Muscle layer of colon (tissue), 2 donors: Measurements from ENCODE around the gene HBD.

Experiments used
- H3K27ac ChIP-seq: one replicate; pipeline ENCODE4 v1.7.0; 2013; ENCODE audit warnings: low read depth, mild to moderate bottlenecking, low read length, moderate library complexity
- H3K27me3 ChIP-seq, 2 donors: one replicate each; pipeline ENCODE4 v1.7.0; 2013; ENCODE audit warnings: low read length in 2 of 2, mild to moderate bottlenecking in 2 of 2; ENCODE audit not compliant: insufficient read depth in 2 of 2, control insufficient read depth in 1 of 2
- H3K36me3 ChIP-seq: one replicate; pipeline ENCODE4 v1.7.0; 2013; ENCODE audit warnings: mild to moderate bottlenecking, low read length; ENCODE audit not compliant: insufficient read depth
- H3K4me1 ChIP-seq: one replicate; pipeline ENCODE4 v1.7.0; 2013; ENCODE audit warnings: mild to moderate bottlenecking, low read length; ENCODE audit not compliant: insufficient read depth
- H3K4me3 ChIP-seq, 2 donors: one replicate each; pipeline ENCODE4 v1.7.0; 2013; ENCODE audit warnings: low read length in 2 of 2, low read depth in 1 of 2, mild to moderate bottlenecking in 1 of 2, moderate library complexity in 1 of 2
- H3K9ac ChIP-seq: one replicate; pipeline ENCODE4 v1.7.0; 2013; ENCODE audit warnings: low read length
- H3K9me3 ChIP-seq: one replicate; pipeline ENCODE4 v1.7.0; 2013; ENCODE audit warnings: mild to moderate bottlenecking, low read length
- donor health status: abdominal sarcoma.
- donor health status: Adenocarcinoma of cecum.

HBD gene

DNA sequence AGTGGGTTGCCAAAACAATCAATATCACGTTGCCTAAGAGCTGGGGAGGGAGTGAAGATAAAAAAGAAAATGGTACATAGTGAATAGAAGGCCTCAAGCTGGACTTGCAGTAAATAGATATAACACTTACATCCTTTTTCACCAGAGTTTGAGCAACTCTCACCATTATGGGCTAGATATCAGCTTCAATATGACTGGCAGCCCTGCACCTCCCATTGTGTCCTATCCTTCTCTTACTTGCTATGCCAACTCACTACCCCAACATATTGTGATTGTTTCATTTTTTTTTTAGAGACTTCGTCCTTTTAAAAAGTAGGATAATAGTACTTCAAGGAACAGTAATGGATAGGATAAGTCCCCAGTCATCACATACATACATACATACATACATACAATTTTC is 7.9 kb upstream of the HBD start:
- no peaks in the 10 kb centered on the region for H3K27me3 ChIP-seq
- H3K27ac ChIP-seq: no peak overlapping the region
- H3K4me1 ChIP-seq: no peaks in the 10 kb centered on the region
- no peak overlapping the region for H3K9ac ChIP-seq
- no peak overlapping the region for H3K4me3 ChIP-seq
- H3K36me3 ChIP-seq: no peaks in the 10 kb centered on the region
- no peaks in the 10 kb centered on the region for H3K9me3 ChIP-seq

DNA sequence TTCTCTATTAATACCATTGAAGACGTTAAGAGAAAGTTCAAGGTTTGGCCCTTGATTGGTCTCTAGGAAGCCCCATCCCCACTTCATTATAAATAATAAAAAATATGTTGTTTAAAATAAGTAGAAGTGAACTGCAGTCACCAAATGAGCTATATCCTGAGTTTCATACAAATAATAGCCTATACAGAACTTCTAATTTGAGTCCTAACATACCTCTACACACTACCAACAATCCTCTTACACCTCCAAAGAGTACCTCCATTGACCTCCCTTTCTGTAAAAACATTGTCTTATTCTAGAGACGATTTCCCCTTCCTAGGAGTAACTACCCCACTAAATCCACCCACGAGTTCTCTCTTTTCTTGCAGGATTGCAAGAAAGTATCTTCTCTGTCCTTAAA is 7.2 kb upstream of the HBD start:
- H3K4me3 ChIP-seq: no peak overlapping the region
- no peaks in the 10 kb centered on the region for H3K9me3 ChIP-seq
- no peaks in the 10 kb centered on the region for H3K27me3 ChIP-seq
- H3K9ac ChIP-seq: no peak overlapping the region
- H3K27ac ChIP-seq: no peak overlapping the region
- H3K36me3 ChIP-seq: no peaks in the 10 kb centered on the region
- no peaks in the 10 kb centered on the region for H3K4me1 ChIP-seq

DNA sequence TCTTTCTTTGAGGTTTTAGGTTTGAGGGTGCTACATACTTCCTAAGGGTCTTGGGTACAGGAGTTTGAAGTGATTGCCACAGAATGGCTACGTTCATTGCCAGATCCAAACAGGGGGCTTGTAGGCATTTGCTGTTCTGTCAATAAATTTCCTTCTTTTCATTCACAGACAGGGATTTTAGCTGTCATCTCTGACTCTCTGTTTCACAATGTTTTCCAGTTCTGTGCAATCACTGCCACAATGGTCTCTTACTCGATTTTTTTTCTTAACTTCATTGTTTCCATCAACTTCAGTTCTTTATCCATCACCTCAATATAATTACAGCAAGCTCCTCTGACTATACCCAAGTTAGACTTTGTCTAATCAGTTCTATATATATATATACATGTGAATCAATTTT is 6.2 kb upstream of the HBD start:
- Histone ChIP-seq H3K27ac (no peak overlapping the region), H3K36me3 (no peaks in the 10 kb centered on the region), H3K9me3 (no peaks in the 10 kb centered on the region), H3K4me3 (no peak overlapping the region), H3K4me1 (no peaks in the 10 kb centered on the region), H3K27me3 (no peaks in the 10 kb centered on the region), H3K9ac (no peak overlapping the region)

DNA sequence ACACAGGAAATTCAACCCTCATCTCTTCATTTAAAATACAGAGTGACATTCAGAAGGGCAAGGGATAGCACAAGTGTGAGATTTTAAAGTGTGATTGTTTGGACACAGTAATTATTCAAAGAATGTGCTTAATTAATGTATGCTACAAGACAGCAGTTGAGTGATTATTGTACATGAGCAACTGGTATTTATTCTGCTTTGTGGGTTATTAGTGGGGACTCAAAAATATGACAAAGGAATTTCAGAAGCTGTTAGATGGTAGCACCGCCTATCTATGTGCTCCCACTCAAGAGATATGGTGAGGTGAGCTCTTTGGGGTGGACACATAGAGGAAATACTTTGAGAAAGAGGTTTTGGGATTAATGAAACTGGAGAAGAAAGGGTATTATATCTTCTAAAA is 5.8 kb upstream of the HBD start:
- Histone ChIP-seq H3K9me3 (no peaks in the 10 kb centered on the region), H3K4me1 (no peaks in the 10 kb centered on the region), H3K36me3 (no peaks in the 10 kb centered on the region), H3K9ac (no peak overlapping the region), H3K27me3 (no peaks in the 10 kb centered on the region), H3K27ac (no peak overlapping the region), H3K4me3 (no peak overlapping the region)

DNA sequence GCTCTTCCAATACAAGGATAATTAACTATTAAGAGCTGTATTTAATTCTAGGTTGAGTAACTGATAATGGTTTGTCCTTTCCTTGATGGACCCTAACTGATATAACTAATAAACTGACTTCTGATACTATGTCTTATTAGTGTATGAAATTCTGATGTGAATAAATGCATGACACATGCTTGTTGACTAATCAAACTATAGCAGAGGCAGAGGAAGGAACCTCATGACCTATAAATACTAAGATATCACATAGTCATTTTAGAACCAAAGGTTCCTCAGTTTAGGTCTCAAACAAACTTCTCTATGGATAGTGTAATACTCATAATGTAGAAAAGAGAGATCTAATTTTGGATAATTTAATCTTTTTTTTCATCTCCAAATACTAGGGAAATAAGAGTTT is 4.8 kb upstream of the HBD start:
- H3K4me3 ChIP-seq: no peak overlapping the region
- no peak overlapping the region for H3K9ac ChIP-seq
- no peaks in the 10 kb centered on the region for H3K9me3 ChIP-seq
- no peaks in the 10 kb centered on the region for H3K36me3 ChIP-seq
- H3K27ac ChIP-seq: no peak overlapping the region
- no peaks in the 10 kb centered on the region for H3K4me1 ChIP-seq
- H3K27me3 ChIP-seq: no peaks in the 10 kb centered on the region

DNA sequence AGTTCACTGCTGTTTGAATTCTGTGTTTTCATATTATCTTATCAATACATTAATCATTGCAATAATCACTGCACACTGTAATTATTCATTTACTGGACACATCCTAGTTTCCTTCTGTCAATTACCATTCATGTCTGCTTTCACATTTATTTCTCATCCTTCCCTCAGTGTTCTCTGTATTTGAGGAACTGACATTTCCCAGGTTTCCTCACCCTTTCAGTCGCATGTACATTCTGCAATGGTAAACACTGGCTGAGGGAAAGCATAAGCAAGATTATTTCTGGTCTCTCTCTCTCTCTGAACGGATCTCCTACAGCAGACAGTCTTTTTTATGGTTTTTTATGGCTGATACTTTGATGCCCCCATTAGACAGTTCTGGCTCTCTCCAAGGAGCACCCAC is 4.2 kb upstream of the HBD start:
- H3K36me3 ChIP-seq: no peaks in the 10 kb centered on the region
- H3K27ac ChIP-seq: no peak overlapping the region
- H3K4me1 ChIP-seq: no peaks in the 10 kb centered on the region
- H3K27me3 ChIP-seq: no peaks in the 10 kb centered on the region
- no peak overlapping the region for H3K9ac ChIP-seq
- H3K9me3 ChIP-seq: no peaks in the 10 kb centered on the region
- no peak overlapping the region for H3K4me3 ChIP-seq

DNA sequence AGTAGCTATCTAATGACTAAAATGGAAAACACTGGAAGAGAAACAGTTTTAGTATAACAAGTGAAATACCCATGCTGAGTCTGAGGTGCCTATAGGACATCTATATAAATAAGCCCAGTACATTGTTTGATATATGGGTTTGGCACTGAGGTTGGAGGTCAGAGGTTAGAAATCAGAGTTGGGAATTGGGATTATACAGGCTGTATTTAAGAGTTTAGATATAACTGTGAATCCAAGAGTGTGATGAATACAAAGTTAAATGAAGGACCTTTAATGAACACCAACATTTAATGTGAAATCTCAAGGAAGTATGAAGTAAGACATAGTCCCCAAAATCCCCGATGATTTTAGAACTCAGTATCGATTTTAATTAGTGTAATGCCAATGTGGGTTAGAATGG is 3.1 kb upstream of the HBD start:
- Histone ChIP-seq H3K9me3 (no peaks in the 10 kb centered on the region), H3K27ac (no peak overlapping the region), H3K36me3 (no peaks in the 10 kb centered on the region), H3K4me3 (no peak overlapping the region), H3K9ac (no peak overlapping the region), H3K27me3 (no peaks in the 10 kb centered on the region), H3K4me1 (no peaks in the 10 kb centered on the region)

DNA sequence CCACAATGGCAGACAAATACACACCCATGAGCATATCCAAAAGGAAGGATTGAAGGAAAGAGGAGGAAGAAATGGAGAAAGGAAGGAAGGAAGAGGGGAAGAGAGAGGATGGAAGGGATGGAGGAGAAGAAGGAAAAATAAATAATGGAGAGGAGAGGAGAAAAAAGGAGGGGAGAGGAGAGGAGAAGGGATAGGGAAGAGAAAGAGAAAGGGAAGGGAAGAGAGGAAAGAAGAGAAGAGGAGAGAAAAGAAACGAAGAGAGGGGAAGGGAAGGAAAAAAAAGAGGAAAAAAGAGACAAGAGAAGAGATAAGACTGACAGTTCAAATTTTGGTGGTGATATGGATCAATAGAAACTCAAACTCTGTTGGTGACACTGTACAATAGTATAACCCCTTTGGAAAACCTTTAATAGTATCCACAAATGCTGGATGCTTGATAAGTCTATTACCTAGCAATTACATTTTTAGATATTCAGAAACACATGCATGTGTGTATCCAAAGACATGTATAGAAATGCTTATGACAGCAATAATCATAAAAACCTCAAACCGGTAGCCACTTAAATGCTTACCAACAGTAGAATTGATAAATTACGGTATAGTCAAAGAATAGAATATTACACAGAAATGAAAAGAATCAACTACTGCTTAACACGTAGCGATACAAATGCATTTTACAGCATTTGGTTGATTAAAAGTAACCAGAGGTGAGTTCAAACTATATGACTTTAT is 1.2 kb upstream of the HBD start:
- Histone ChIP-seq H3K4me1 (no peaks in the 10 kb centered on the region), H3K27me3 (no peaks in the 10 kb centered on the region), H3K9ac (no peak overlapping the region), H3K27ac (no peak overlapping the region), H3K36me3 (no peaks in the 10 kb centered on the region), H3K4me3 (no peak overlapping the region), H3K9me3 (no peaks in the 10 kb centered on the region)

DNA sequence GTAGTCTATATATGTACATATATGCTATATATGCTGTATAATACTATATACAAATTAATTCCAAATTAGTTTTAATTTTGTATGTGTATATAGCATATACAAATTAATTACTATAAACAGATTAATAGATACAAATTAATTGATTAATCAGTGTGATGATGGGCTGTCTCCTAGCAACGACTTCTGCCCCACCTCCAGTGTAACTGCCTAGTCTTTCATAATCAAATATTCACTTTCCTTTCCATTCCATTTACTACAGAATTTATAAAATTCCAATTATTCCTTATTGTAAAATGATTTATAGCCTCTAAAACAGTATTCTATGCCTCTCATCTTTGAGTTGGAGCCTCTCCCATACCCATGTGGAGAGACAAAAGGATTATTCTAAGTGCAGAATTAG is 976 bp downstream of the HBD start:
- H3K27ac ChIP-seq: no peak overlapping the region
- H3K9ac ChIP-seq: no peak overlapping the region

DNA sequence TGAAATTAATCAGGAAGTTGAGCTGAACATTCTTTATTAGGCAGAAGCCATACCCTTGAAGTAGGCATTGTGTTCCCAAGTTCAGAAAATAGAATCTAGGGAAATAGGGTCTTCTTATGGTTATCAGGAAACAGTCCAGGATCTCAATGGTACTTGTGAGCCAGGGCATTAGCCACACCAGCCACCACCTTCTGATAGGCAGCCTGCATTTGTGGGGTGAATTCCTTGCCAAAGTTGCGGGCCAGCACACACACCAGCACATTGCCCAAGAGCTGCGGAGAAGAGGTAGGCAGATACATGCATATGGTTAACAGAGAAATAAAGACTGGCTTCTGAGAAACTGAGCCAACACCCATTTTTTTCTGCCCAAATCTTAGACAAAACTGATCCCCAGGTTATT is 1.5 kb downstream of the HBD start:
- no peaks in the 10 kb centered on the region for H3K4me1 ChIP-seq
- no peaks in the 10 kb centered on the region for H3K27me3 ChIP-seq
- H3K9me3 ChIP-seq: no peaks in the 10 kb centered on the region
- no peak overlapping the region for H3K9ac ChIP-seq
- H3K36me3 ChIP-seq: no peaks in the 10 kb centered on the region
- no peak overlapping the region for H3K4me3 ChIP-seq
- H3K27ac ChIP-seq: no peak overlapping the region

More for the DNA sequence above, 976 bp downstream of the HBD start:
- Histone ChIP-seq H3K27me3 (no peaks in the 10 kb centered on the region), H3K36me3 (no peaks in the 10 kb centered on the region), H3K4me1 (no peaks in the 10 kb centered on the region), H3K9me3 (no peaks in the 10 kb centered on the region), H3K4me3 (no peak overlapping the region)

DNA sequence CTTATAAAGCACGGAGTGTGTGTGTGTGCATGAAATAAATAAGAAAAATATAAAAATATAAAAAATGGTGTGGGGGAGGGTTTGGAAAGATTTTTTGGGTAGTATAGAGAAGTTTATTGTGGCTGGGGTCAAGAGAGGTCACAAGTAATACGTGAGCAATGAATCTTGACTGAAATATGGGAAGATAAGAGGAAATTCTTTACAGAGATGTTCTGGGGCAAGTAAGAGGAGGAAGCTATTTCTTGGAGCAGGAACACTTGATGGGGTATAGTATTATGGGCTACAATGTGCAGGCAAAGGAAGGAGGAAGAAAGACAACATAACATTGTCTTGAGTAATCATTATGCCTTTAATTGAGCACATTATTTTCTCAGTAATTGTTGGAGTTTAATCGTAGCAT is 2.1 kb downstream of the HBD start:
- no peaks in the 10 kb centered on the region for H3K36me3 ChIP-seq
- H3K4me3 ChIP-seq: no peak overlapping the region
- no peak overlapping the region for H3K27ac ChIP-seq
- H3K9me3 ChIP-seq: no peaks in the 10 kb centered on the region
- H3K4me1 ChIP-seq: no peaks in the 10 kb centered on the region
- no peak overlapping the region for H3K9ac ChIP-seq
- H3K27me3 ChIP-seq: no peaks in the 10 kb centered on the region

DNA sequence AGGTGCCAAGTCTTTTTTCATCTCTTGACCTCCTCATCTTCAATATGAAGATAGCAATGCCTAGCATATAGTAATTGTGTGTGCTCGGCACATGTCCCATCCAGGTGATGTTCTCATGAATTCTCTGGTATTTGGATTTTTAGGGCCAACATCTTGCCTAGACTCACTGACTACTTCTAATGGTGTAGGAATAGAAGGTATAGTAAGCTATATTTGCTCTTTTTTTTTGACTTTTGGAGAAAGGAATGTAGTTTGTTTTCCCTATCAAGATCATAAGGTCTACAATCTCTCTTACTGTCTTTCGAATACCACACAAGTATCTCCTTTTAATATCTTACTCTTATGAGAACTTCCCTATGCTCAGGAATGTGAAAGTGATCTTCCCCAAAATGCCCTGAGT is 3.2 kb downstream of the HBD start:
- Histone ChIP-seq H3K36me3 (no peaks in the 10 kb centered on the region), H3K27me3 (no peaks in the 10 kb centered on the region), H3K9ac (no peak overlapping the region), H3K27ac (no peak overlapping the region), H3K4me3 (no peak overlapping the region), H3K9me3 (no peaks in the 10 kb centered on the region), H3K4me1 (no peaks in the 10 kb centered on the region)
